ENCODE data around the gene MCC.

GRCh38 chr5:113262674-113263073 lies 225.6 kb downstream of the MCC start:
- TF ChIP-seq CTCF (IDR thresholded peaks at IDR 0.05) = no peak
- no peak for TF ChIP-seq POLR2AphosphoS5 (IDR thresholded peaks at IDR 0.05; ENCODE audit: low read depth, low read length)

All from Panc1 (cell line).